Measurements from ENCODE around the gene C5orf46.

DNA sequence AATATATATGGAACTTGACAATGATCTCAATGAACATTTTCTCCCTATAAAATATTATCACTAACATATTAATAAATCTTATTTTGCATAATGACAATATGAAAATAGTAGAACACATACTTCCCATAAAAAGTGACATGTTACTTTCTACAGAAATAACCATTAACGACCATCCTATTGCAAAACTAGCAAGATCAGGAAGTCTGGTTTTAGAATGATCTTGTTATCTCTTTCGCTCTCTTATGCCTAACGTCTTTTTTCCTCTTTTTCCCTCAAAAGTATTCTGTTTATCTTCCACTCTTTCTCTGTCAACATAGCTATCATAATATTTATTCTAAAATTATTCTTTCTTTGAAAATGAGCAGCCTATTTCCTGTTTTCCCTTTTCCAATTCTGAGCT is 21.6 kb upstream of the C5orf46 start:
- TF ChIP-seq POLR2A (IDR thresholded peaks at IDR 0.05), result no peak
- TF ChIP-seq, protein P1, sequence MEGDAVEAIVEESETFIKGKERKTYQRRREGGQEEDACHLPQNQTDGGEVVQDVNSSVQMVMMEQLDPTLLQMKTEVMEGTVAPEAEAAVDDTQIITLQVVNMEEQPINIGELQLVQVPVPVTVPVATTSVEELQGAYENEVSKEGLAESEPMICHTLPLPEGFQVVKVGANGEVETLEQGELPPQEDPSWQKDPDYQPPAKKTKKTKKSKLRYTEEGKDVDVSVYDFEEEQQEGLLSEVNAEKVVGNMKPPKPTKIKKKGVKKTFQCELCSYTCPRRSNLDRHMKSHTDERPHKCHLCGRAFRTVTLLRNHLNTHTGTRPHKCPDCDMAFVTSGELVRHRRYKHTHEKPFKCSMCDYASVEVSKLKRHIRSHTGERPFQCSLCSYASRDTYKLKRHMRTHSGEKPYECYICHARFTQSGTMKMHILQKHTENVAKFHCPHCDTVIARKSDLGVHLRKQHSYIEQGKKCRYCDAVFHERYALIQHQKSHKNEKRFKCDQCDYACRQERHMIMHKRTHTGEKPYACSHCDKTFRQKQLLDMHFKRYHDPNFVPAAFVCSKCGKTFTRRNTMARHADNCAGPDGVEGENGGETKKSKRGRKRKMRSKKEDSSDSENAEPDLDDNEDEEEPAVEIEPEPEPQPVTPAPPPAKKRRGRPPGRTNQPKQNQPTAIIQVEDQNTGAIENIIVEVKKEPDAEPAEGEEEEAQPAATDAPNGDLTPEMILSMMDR (IDR thresholded peaks at IDR 0.05), result no peak
